GM23338 (cell line): ENCODE measurements around the gene SMG6. TPM values are rescaled to one million over a fixed set of nuclear protein-coding genes. Genes with fewer than 3 reads are reported as not detected.

Experiments used
- ATAC-seq: fragments of 200-7000 bp; cut with Tn5 transposase; 3 replicates; pipeline ENCODE4 v1.9.1; 2020
- DNase-seq: peaks from one replicate; pipeline ENCODE4 v3.0.0-alpha.2; 2015; ENCODE audit warnings: low spot score
- H2AFZ ChIP-seq: fragments of 200-600 bp; sonication (generic); 2 replicates; pipeline ENCODE4 v1.8.0; 2016; ENCODE audit warnings: antibody characterized with exemption, mild to moderate bottlenecking, moderate library complexity
- H3F3A ChIP-seq: fragments of 200-600 bp; sonication (generic); replicated peaks from 2 replicates; pipeline ENCODE4 v1.8.0; 2017; ENCODE audit warnings: antibody characterized with exemption, mixed run types, low read depth
- H3K27ac ChIP-seq: fragments of 200-600 bp; sonication (generic); 2 replicates; pipeline ENCODE4 v1.6.1; 2016; ENCODE audit warnings: low read depth
- H3K27me3 ChIP-seq: fragments of 200-600 bp; sonication (generic); 2 replicates; pipeline ENCODE4 v1.8.0; 2016; ENCODE audit warnings: mild to moderate bottlenecking, mixed run types, moderate library complexity; ENCODE audit not compliant: insufficient read depth
- H3K36me3 ChIP-seq: fragments of 200-600 bp; sonication (generic); 2 replicates; pipeline ENCODE4 v1.8.0; 2016; ENCODE audit warnings: mild to moderate bottlenecking; ENCODE audit not compliant: insufficient read depth
- H3K4me1 ChIP-seq: fragments of 200-600 bp; sonication (generic); 2 replicates; pipeline ENCODE4 v1.8.0; 2016; ENCODE audit warnings: mild to moderate bottlenecking, moderate library complexity; ENCODE audit not compliant: insufficient read depth
- H3K4me2 ChIP-seq: fragments of 200-600 bp; sonication (generic); 2 replicates; pipeline ENCODE4 v1.7.1; 2017; ENCODE audit warnings: mixed run types
- H3K4me3 ChIP-seq: fragments of 200-600 bp; sonication (generic); 2 replicates; pipeline ENCODE4 v1.6.1; 2016; ENCODE audit warnings: mixed run types
- H3K79me2 ChIP-seq: fragments of 200-600 bp; sonication (generic); replicated peaks from 2 replicates; pipeline ENCODE4 v1.8.0; 2017; ENCODE audit warnings: mild to moderate bottlenecking; ENCODE audit not compliant: insufficient read depth
- H3K9me2 ChIP-seq: fragments of 200-600 bp; sonication (generic); 2 replicates; pipeline ENCODE4 v1.8.0; 2017; ENCODE audit not compliant: insufficient read depth
- H4K20me1 ChIP-seq: fragments of 200-600 bp; sonication (generic); replicated peaks from 2 replicates; pipeline ENCODE4 v1.8.0; 2017; ENCODE audit warnings: mild to moderate bottlenecking; ENCODE audit not compliant: insufficient read depth
- H3K27ac Mint-ChIP-seq: 2 replicates; pipeline ENCODE4 v1.8.0; 2020; ENCODE audit warnings: inconsistent platforms, mild to moderate bottlenecking, moderate library complexity, mixed read lengths
- H3K27me3 Mint-ChIP-seq: 3 replicates; pipeline ENCODE4 v1.8.0; 2022; ENCODE audit warnings: low read depth, mild to moderate bottlenecking, moderate library complexity, mixed read lengths, inconsistent platforms; ENCODE audit not compliant: insufficient read depth, poor library complexity
- H3K36me3 Mint-ChIP-seq: 3 replicates; pipeline ENCODE4 v1.8.0; 2021; ENCODE audit warnings: low read depth, mild to moderate bottlenecking, inconsistent platforms, moderate library complexity, mixed read lengths
- H3K4me1 Mint-ChIP-seq: 3 replicates; pipeline ENCODE4 v1.8.0; 2020; ENCODE audit warnings: mild to moderate bottlenecking, inconsistent platforms, mixed read lengths
- H3K4me3 Mint-ChIP-seq: 3 replicates; pipeline ENCODE4 v1.8.0; 2021; ENCODE audit warnings: moderate library complexity, mild to moderate bottlenecking, inconsistent platforms, mixed read lengths
- H3K9me3 Mint-ChIP-seq: 3 replicates; pipeline ENCODE4 v1.8.0; 2020; ENCODE audit warnings: moderate library complexity, mild to moderate bottlenecking, inconsistent platforms, mixed read lengths
- EZH2 ChIP-seq: fragments of 200-600 bp; sonication (generic); IDR thresholded peaks from one replicate; pipeline ENCODE4 v1.8.0; 2017; ENCODE audit warnings: antibody characterized with exemption, mild to moderate bottlenecking, low read depth; ENCODE audit not compliant: unreplicated experiment
- JUNB ChIP-seq: IDR thresholded peaks from one replicate; pipeline ENCODE4 v1.6.1; 2016; ENCODE audit warnings: antibody characterized with exemption; ENCODE audit not compliant: unreplicated experiment
- POLR2AphosphoS5 ChIP-seq: IDR thresholded peaks from 2 replicates; pipeline ENCODE4 v1.6.1; 2016; ENCODE audit warnings: antibody characterized with exemption, low read depth
- STAT1 ChIP-seq: IDR thresholded peaks from one replicate; pipeline ENCODE4 v1.6.1; 2016; ENCODE audit warnings: antibody characterized with exemption; ENCODE audit not compliant: unreplicated experiment
- ZNF114 ChIP-seq: fragments of 250-450 bp; sonication (Bioruptor Pico); IDR thresholded peaks from 2 replicates; pipeline ENCODE4 v1.5.0; 2020; ENCODE audit warnings: mild to moderate bottlenecking, moderate library complexity
- polyA plus RNA-seq: library from polyadenylated mRNA; unstranded; fragments of >200 nt; fragmentation: Nextera tagmentation; extraction: Ambion mirVana; gene quantifications from 2 replicates; pipeline ENCODE4 v1.2.1, GENCODE V29; 2016
- total RNA-seq: library from RNA; depleted of rRNA; stranded (reverse); fragments of >200 nt; shearing (Covaris generic); gene quantifications from 2 replicates; pipeline ENCODE4 v1.2.3, GENCODE V29; 2014
- TF ChIP-seq, protein P1 (sequence below), 2 experiments: fragments of 200-600 bp in 1 of 2; sonication (generic) in 1 of 2; conservative IDR thresholded peaks; 2 replicates each; pipeline versions ENCODE4 v1.5.1 to v1.6.1; 2016 to 2017; ENCODE audit warnings: antibody characterized with exemption in 2 of 2, low read depth in 2 of 2, mild to moderate bottlenecking in 2 of 2, moderate library complexity in 1 of 2
- TF ChIP-seq, protein P2 (sequence below): IDR thresholded peaks from one replicate; pipeline ENCODE4 v1.6.1; 2018; ENCODE audit warnings: antibody characterized with exemption; ENCODE audit not compliant: unreplicated experiment

The SMG6 gene
- total and polyA plus RNA-seq, 2 experiments from 2014 or later: 10.4 to 43.1 TPM

DNA sequence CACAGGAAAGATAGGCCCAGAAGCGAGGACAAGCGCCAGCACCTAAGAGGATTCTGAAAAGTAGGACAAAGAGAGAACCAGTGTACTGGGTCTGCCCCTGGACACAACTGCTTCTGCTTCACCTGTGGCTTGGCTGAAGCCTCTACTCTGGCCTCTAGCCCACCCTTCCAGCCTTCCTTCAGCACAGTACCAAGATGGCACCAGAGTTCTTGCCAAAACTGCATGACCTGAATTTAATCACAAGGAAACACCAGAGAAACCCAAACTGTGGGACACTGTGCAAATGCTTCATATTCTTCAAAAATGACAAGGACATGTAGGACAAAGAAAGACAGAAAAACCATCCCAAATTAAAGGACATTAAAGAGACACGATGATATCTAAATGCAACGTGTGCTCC, 116.6 kb downstream of the SMG6 start:
- no peaks in the 10 kb centered on the region for H3K9me3 Mint-ChIP-seq
- Histone ChIP-seq H3K4me2 (no peak overlapping the region), H3K4me1 (peaks cover 8% of the 10 kb centered on the region), H4K20me1 (no peaks in the 10 kb centered on the region; the same call in 1 of the 2 replicates), H3K27me3 (no peaks in the 10 kb centered on the region), H3F3A (no peaks in the 10 kb centered on the region), H3K4me3 (no peak overlapping the region), H3K27ac (no peak overlapping the region), H3K36me3 (no peaks in the 10 kb centered on the region), H2AFZ (no peak overlapping the region), H3K79me2 (no peaks in the 10 kb centered on the region), H3K9me2 (no peaks in the 10 kb centered on the region)
- H3K36me3 Mint-ChIP-seq: peaks cover 3% of the 10 kb centered on the region; the same call in 2 of the 3 replicates
- ATAC-seq (no peak), DNase-seq (no peak)
- no peak overlapping the region for H3K27ac Mint-ChIP-seq
- H3K27me3 Mint-ChIP-seq: no peaks in the 10 kb centered on the region
- no peak for TF ChIP-seq POLR2AphosphoS5
- peaks cover 10% of the 10 kb centered on the region for H3K4me1 Mint-ChIP-seq
- no peak overlapping the region for H3K4me3 Mint-ChIP-seq

GRCh38 chr17:2184993-2185931, 118.3 kb downstream of the SMG6 start:
- Mint-ChIP-seq H3K9me3 (no peaks in the 10 kb centered on the region), H3K4me3 (no peak overlapping the region), H3K27me3 (peaks cover 2% of the 10 kb centered on the region), H3K36me3 (peaks cover 3% of the 10 kb centered on the region; the same call in 2 of the 3 replicates), H3K4me1 (peaks cover 11% of the 10 kb centered on the region), H3K27ac (no peak overlapping the region)
- no peak overlapping the region for H3K4me2 ChIP-seq
- H3K4me1 ChIP-seq: 0 out of 2 replicates have a peak, but pooled peaks cover 8% of the 10 kb centered on the region
- no peaks in the 10 kb centered on the region for H3K36me3 ChIP-seq
- TF ChIP-seq, protein P1, sequence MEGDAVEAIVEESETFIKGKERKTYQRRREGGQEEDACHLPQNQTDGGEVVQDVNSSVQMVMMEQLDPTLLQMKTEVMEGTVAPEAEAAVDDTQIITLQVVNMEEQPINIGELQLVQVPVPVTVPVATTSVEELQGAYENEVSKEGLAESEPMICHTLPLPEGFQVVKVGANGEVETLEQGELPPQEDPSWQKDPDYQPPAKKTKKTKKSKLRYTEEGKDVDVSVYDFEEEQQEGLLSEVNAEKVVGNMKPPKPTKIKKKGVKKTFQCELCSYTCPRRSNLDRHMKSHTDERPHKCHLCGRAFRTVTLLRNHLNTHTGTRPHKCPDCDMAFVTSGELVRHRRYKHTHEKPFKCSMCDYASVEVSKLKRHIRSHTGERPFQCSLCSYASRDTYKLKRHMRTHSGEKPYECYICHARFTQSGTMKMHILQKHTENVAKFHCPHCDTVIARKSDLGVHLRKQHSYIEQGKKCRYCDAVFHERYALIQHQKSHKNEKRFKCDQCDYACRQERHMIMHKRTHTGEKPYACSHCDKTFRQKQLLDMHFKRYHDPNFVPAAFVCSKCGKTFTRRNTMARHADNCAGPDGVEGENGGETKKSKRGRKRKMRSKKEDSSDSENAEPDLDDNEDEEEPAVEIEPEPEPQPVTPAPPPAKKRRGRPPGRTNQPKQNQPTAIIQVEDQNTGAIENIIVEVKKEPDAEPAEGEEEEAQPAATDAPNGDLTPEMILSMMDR (conservative IDR thresholded peaks at IDR 0.05; ENCODE audit: low read depth in 2 of 2): no peak
- TF ChIP-seq STAT1 (no peak), EZH2 (no peak), JUNB (no peak), POLR2AphosphoS5 (no peak), ZNF114 (no peak)
- TF ChIP-seq, protein P2, sequence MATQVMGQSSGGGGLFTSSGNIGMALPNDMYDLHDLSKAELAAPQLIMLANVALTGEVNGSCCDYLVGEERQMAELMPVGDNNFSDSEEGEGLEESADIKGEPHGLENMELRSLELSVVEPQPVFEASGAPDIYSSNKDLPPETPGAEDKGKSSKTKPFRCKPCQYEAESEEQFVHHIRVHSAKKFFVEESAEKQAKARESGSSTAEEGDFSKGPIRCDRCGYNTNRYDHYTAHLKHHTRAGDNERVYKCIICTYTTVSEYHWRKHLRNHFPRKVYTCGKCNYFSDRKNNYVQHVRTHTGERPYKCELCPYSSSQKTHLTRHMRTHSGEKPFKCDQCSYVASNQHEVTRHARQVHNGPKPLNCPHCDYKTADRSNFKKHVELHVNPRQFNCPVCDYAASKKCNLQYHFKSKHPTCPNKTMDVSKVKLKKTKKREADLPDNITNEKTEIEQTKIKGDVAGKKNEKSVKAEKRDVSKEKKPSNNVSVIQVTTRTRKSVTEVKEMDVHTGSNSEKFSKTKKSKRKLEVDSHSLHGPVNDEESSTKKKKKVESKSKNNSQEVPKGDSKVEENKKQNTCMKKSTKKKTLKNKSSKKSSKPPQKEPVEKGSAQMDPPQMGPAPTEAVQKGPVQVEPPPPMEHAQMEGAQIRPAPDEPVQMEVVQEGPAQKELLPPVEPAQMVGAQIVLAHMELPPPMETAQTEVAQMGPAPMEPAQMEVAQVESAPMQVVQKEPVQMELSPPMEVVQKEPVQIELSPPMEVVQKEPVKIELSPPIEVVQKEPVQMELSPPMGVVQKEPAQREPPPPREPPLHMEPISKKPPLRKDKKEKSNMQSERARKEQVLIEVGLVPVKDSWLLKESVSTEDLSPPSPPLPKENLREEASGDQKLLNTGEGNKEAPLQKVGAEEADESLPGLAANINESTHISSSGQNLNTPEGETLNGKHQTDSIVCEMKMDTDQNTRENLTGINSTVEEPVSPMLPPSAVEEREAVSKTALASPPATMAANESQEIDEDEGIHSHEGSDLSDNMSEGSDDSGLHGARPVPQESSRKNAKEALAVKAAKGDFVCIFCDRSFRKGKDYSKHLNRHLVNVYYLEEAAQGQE: no peak
- no peak overlapping the region for H3K27ac ChIP-seq
- ATAC-seq: no peak
- H3F3A ChIP-seq: no peaks in the 10 kb centered on the region
- H3K4me3 ChIP-seq: no peak overlapping the region
- no peaks in the 10 kb centered on the region for H3K9me2 ChIP-seq
- H3K79me2 ChIP-seq: no peaks in the 10 kb centered on the region
- no peaks in the 10 kb centered on the region for H3K27me3 ChIP-seq
- peaks cover 8% of the 10 kb centered on the region for H4K20me1 ChIP-seq
- no peak overlapping the region for H2AFZ ChIP-seq
- no peak for DNase-seq
